Measurements from ENCODE around the gene HMG20A.

GRCh38 chr15:77415450-77416147 lies 5.1 kb upstream of the HMG20A start:
- TF ChIP-seq CTCF (IDR thresholded peaks at IDR 0.05), result no peak
- TF ChIP-seq SIN3A (IDR thresholded peaks at IDR 0.05; ENCODE audit: borderline replicate concordance, insufficient read depth, low read depth, low read length), result no peak
- TF ChIP-seq POLR2AphosphoS5 (IDR thresholded peaks at IDR 0.05; ENCODE audit: low read depth, low read length), result no peak
- TF ChIP-seq TCF7L2 (IDR thresholded peaks at IDR 0.05; ENCODE audit: low read depth, low read length), result no peak

Measured in Panc1 (cell line).